HUES64 (cell line): ENCODE measurements around the gene RAB43.

Experiments used
- H3K27ac ChIP-seq: 2 replicates; pipeline ENCODE4 v1.7.0; 2013; ENCODE audit warnings: low read depth, low read length, inconsistent platforms
- H3K27me3 ChIP-seq: 2 replicates; pipeline ENCODE4 v1.6.1; 2013; ENCODE audit warnings: mild to moderate bottlenecking, low read length; ENCODE audit not compliant: insufficient read depth
- H3K36me3 ChIP-seq: 2 replicates; pipeline ENCODE4 v1.6.1; 2013; ENCODE audit warnings: mild to moderate bottlenecking, low read length; ENCODE audit not compliant: insufficient read depth
- H3K4me1 ChIP-seq: 2 replicates; pipeline ENCODE4 v1.6.1; 2013; ENCODE audit warnings: mild to moderate bottlenecking, low read length, moderate library complexity; ENCODE audit not compliant: insufficient read depth
- H3K4me3 ChIP-seq: 2 replicates; pipeline ENCODE4 v1.5.1; 2013; ENCODE audit warnings: mild to moderate bottlenecking, low read length, moderate library complexity
- H3K9ac ChIP-seq: 2 replicates; pipeline ENCODE4 v1.6.1; 2013; ENCODE audit warnings: mild to moderate bottlenecking, low read depth, low read length
- H3K9me3 ChIP-seq: 2 replicates; pipeline ENCODE4 v1.6.1; 2013; ENCODE audit warnings: low read depth, low read length; ENCODE audit not compliant: insufficient read depth
- WGBS: fragments of 150-250, 120-280 bp; methylation state at CpG from one replicate; pipeline ENCODE4 v1.1.7; 2013; ENCODE audit warnings: missing lambda C conversion rate; 5-methylcytosine and 5-hydroxymethylcytosine counted together

RAB43 gene

GRCh38 chr3:129057249-129057648 is 64.4 kb downstream of the RAB43 start:
- Histone ChIP-seq H3K36me3 (no peaks in the 10 kb centered on the region), H3K9me3 (no peaks in the 10 kb centered on the region), H3K9ac (no peak overlapping the region), H3K27ac (no peak overlapping the region), H3K4me1 (peaks cover 3% of the 10 kb centered on the region; the same call in 1 of the 2 replicates), H3K27me3 (no peaks in the 10 kb centered on the region), H3K4me3 (no peak overlapping the region)
- 95% methylated on average over 4 of the region's 4 CpGs for WGBS

GRCh38 chr3:129056451-129057173 is 65.0 kb downstream of the RAB43 start:
- peaks cover 3% of the 10 kb centered on the region; the same call in 1 of the 2 replicates for H3K4me1 ChIP-seq
- H3K36me3 ChIP-seq = no peaks in the 10 kb centered on the region
- H3K9ac ChIP-seq = no peak overlapping the region
- H3K9me3 ChIP-seq = no peaks in the 10 kb centered on the region
- WGBS = 72% methylated on average over 9 of the region's 9 CpGs
- no peak overlapping the region for H3K4me3 ChIP-seq
- no peak overlapping the region for H3K27ac ChIP-seq
- H3K27me3 ChIP-seq = no peaks in the 10 kb centered on the region

GRCh38 chr3:129054605-129055104 is 66.9 kb downstream of the RAB43 start:
- no peaks in the 10 kb centered on the region for H3K9me3 ChIP-seq
- H3K27ac ChIP-seq = no peak overlapping the region
- no peak overlapping the region for H3K4me3 ChIP-seq
- H3K36me3 ChIP-seq = no peaks in the 10 kb centered on the region
- H3K9ac ChIP-seq = no peak overlapping the region
- H3K27me3 ChIP-seq = no peaks in the 10 kb centered on the region
- 91% methylated on average over 3 of the region's 3 CpGs for WGBS
- no peaks in the 10 kb centered on the region for H3K4me1 ChIP-seq

GRCh38 chr3:129052675-129053074 is 68.9 kb downstream of the RAB43 start:
- H3K9ac ChIP-seq = no peak overlapping the region
- H3K4me3 ChIP-seq = no peak overlapping the region
- no peaks in the 10 kb centered on the region for H3K36me3 ChIP-seq
- H3K27me3 ChIP-seq = no peaks in the 10 kb centered on the region
- H3K4me1 ChIP-seq = no peaks in the 10 kb centered on the region
- peaks cover 3% of the 10 kb centered on the region; the same call in 1 of the 2 replicates for H3K9me3 ChIP-seq
- 95% methylated on average over 5 of the region's 6 CpGs for WGBS
- no peak overlapping the region for H3K27ac ChIP-seq

- WGBS = 81% methylated on average over 5 of the region's 5 CpGs
- H3K4me1 ChIP-seq = no peaks in the 10 kb centered on the region
- H3K27me3 ChIP-seq = no peaks in the 10 kb centered on the region
- no peak overlapping the region for H3K4me3 ChIP-seq
- no peak overlapping the region for H3K27ac ChIP-seq
- no peaks in the 10 kb centered on the region for H3K36me3 ChIP-seq
- no peak overlapping the region for H3K9ac ChIP-seq
- H3K9me3 ChIP-seq = peaks cover 3% of the 10 kb centered on the region; the same call in 1 of the 2 replicates
These were observed 69.7 kb downstream of the RAB43 start for GRCh38 chr3:129051871-129052340.

GRCh38 chr3:129050556-129051295 is 70.9 kb downstream of the RAB43 start:
- Histone ChIP-seq H3K36me3 (no peaks in the 10 kb centered on the region), H3K27ac (no peak overlapping the region), H3K27me3 (peaks cover 6% of the 10 kb centered on the region; the same call in 1 of the 2 replicates), H3K9ac (no peak overlapping the region), H3K4me1 (no peaks in the 10 kb centered on the region), H3K4me3 (no peak overlapping the region), H3K9me3 (peaks cover 3% of the 10 kb centered on the region; the same call in 1 of the 2 replicates)
- WGBS = 91% methylated on average over 12 of the region's 12 CpGs

GRCh38 chr3:129047553-129047839 is 74.1 kb downstream of the RAB43 start:
- H3K9ac ChIP-seq = no peak overlapping the region
- H3K27me3 ChIP-seq = peaks cover 9% of the 10 kb centered on the region
- peaks cover 3% of the 10 kb centered on the region; the same call in 1 of the 2 replicates for H3K9me3 ChIP-seq
- H3K36me3 ChIP-seq = no peaks in the 10 kb centered on the region
- H3K27ac ChIP-seq = no peak overlapping the region
- H3K4me1 ChIP-seq = no peaks in the 10 kb centered on the region
- no peak overlapping the region for H3K4me3 ChIP-seq
- WGBS = 96% methylated on average over 6 of the region's 6 CpGs

GRCh38 chr3:129046732-129047552 is 74.7 kb downstream of the RAB43 start:
- H3K9me3 ChIP-seq = peaks cover 3% of the 10 kb centered on the region; the same call in 1 of the 2 replicates
- no peak overlapping the region for H3K4me3 ChIP-seq
- H3K27me3 ChIP-seq = peaks cover 9% of the 10 kb centered on the region
- no peak overlapping the region for H3K9ac ChIP-seq
- WGBS = 94% methylated on average over 46 of the region's 46 CpGs
- H3K27ac ChIP-seq = no peak overlapping the region
- no peaks in the 10 kb centered on the region for H3K36me3 ChIP-seq
- H3K4me1 ChIP-seq = no peaks in the 10 kb centered on the region

- Histone ChIP-seq H3K9ac (no peak overlapping the region), H3K4me3 (0 out of 2 replicates have a peak overlapping the region, but pooled peaks have one; percentile 21), H3K36me3 (no peaks in the 10 kb centered on the region), H3K27me3 (peaks cover 9% of the 10 kb centered on the region), H3K27ac (no peak overlapping the region), H3K4me1 (no peaks in the 10 kb centered on the region), H3K9me3 (peaks cover 3% of the 10 kb centered on the region; the same call in 1 of the 2 replicates)
- 95% methylated on average over 67 of the region's 67 CpGs for WGBS
These were observed 75.4 kb downstream of the RAB43 start for GRCh38 chr3:129046037-129046731.

- WGBS = 81% methylated on average over 43 of the region's 43 CpGs
- H3K4me3 ChIP-seq = 0 out of 2 replicates have a peak overlapping the region, but pooled peaks have one; percentile 21
These were observed 75.9 kb downstream of the RAB43 start for GRCh38 chr3:129045675-129046036.

More at GRCh38 chr3:129045675-129046036, 75.9 kb downstream of the RAB43 start:
- no peaks in the 10 kb centered on the region for H3K36me3 ChIP-seq
- H3K9ac ChIP-seq = no peak overlapping the region
- no peak overlapping the region for H3K27ac ChIP-seq
- no peaks in the 10 kb centered on the region for H3K4me1 ChIP-seq
- peaks cover 9% of the 10 kb centered on the region for H3K27me3 ChIP-seq
- H3K9me3 ChIP-seq = peaks cover 3% of the 10 kb centered on the region; the same call in 1 of the 2 replicates
